Endothelial cell of umbilical vein (primary cell): ENCODE results near the gene ADGRD1.

Experiments
- CTCF ChIP-seq, 2 donors: IDR thresholded peaks; 1 replicate in 1 of 2; 2 replicates in 1 of 2; pipeline ENCODE4 v1.5.1; 2011; ENCODE audit warnings: low read length in 2 of 2, mild to moderate bottlenecking in 2 of 2, moderate library complexity in 2 of 2, control low read depth in 1 of 2, inconsistent platforms in 1 of 2, low read depth in 1 of 2; ENCODE audit not compliant: insufficient read depth in 1 of 2; ENCODE audit errors: extremely low read depth in 1 of 2
- EZH2 ChIP-seq: IDR thresholded peaks from 2 replicates; pipeline ENCODE4 v1.6.1; 2012; ENCODE audit warnings: borderline replicate concordance, low read depth, mild to moderate bottlenecking, moderate library complexity, low read length, inconsistent platforms; ENCODE audit not compliant: severe bottlenecking
- JUN ChIP-seq: IDR thresholded peaks from 2 replicates; pipeline ENCODE4 v1.6.1; 2011; ENCODE audit warnings: borderline replicate concordance, low read depth; ENCODE audit not compliant: insufficient read length, insufficient read depth
- POLR2A ChIP-seq: IDR thresholded peaks from 2 replicates; pipeline ENCODE4 v1.6.1; 2012; ENCODE audit warnings: low read depth, mild to moderate bottlenecking, control low read depth, low read length
- POLR2AphosphoS5 ChIP-seq: IDR thresholded peaks from 2 replicates; pipeline ENCODE4 v1.6.1; 2012; ENCODE audit warnings: low read depth, mild to moderate bottlenecking, control low read depth, low read length, moderate library complexity; ENCODE audit not compliant: insufficient read depth

- TF ChIP-seq CTCF (IDR thresholded peaks at IDR 0.05; ENCODE audit: extremely low read depth in 1 of 2, insufficient read depth in 1 of 2, low read depth in 1 of 2, low read length in 2 of 2) (no peak), POLR2A (no peak), POLR2AphosphoS5 (no peak), JUN (no peak), EZH2 (no peak)
These were observed 204.0 kb downstream of the ADGRD1 start for GRCh38 chr12:131157743-131158142.
